ENCODE data around the gene TM9SF1.

TM9SF1 gene

DNA sequence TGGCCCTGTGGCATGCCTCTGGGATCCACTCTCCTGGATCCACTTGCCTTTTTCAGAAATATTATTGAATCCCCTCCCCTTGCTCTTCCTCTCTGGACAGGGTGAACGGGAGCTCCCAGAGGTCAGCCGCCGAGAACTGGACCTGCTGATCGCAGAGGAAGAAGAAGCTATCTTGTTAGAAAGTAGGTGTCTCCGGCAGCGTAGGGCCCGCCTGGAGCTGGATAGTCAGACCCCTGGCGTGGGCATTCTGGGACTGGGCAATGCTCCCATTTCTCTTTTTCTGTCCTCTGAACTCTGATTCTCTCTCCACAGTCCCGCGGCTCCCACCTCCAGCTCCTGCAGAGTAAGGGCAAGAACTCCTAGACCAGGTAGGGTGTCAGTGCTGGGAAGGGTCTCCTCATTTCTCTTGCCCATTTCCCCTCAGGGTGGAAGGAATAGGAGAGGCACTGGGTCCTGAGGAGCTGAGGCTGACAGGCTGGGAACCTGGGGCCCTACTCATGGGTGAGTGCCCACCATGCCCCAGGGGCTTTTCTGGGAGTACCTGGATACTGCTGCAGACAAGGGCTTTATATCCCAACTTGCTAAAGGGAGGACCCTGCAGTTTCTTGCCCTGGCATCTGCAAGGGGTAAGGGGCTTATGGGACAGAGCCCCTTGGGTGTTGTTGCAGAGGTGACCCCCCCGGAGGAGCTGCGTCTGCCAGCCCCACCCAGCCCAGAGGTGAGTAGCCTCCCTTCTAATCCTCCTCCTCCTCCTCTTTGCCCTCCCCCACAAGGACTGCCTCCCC lies 18.0 kb downstream of the TM9SF1 start:
- Histone ChIP-seq H3K27me3 (ENCODE audit: insufficient read depth, low read length, poor library complexity) (no peaks in the 10 kb centered on the region), H2AFZ (ENCODE audit: low read depth, low read length) (no peak overlapping the region), H3K4me2 (ENCODE audit: insufficient read depth, low read length) (no peak overlapping the region), H4K20me1 (ENCODE audit: insufficient read depth, low read length) (peaks cover 10% of the 10 kb centered on the region; the same call in 1 of the 2 replicates), H3K4me3 (ENCODE audit: low read depth in 1 of 2, low read length in 2 of 2) (no peak overlapping the region), H3K9ac (ENCODE audit: low read depth, low read length) (no peak overlapping the region), H3K36me3 (ENCODE audit: insufficient read depth, low read length) (peaks cover 40% of the 10 kb centered on the region), H3K4me1 (ENCODE audit: insufficient read depth, low read length) (no peaks in the 10 kb centered on the region), H3K79me2 (ENCODE audit: insufficient read depth, low read length) (no peaks in the 10 kb centered on the region), H3K9me3 (ENCODE audit: insufficient read depth, low read length, severe bottlenecking) (no peaks in the 10 kb centered on the region), H3K27ac (ENCODE audit: low read length) (no peak overlapping the region)
- DNase-seq = no peak
- ATAC-seq (ENCODE audit: insufficient read depth, low read depth) = no peak
- no peak for TF ChIP-seq EZH2 (IDR thresholded peaks at IDR 0.05; ENCODE audit: borderline replicate concordance, low read depth, low read length, severe bottlenecking)
- TF ChIP-seq, protein P1, sequence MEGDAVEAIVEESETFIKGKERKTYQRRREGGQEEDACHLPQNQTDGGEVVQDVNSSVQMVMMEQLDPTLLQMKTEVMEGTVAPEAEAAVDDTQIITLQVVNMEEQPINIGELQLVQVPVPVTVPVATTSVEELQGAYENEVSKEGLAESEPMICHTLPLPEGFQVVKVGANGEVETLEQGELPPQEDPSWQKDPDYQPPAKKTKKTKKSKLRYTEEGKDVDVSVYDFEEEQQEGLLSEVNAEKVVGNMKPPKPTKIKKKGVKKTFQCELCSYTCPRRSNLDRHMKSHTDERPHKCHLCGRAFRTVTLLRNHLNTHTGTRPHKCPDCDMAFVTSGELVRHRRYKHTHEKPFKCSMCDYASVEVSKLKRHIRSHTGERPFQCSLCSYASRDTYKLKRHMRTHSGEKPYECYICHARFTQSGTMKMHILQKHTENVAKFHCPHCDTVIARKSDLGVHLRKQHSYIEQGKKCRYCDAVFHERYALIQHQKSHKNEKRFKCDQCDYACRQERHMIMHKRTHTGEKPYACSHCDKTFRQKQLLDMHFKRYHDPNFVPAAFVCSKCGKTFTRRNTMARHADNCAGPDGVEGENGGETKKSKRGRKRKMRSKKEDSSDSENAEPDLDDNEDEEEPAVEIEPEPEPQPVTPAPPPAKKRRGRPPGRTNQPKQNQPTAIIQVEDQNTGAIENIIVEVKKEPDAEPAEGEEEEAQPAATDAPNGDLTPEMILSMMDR (IDR thresholded peaks at IDR 0.05; ENCODE audit: borderline replicate concordance, extremely low read depth, low read length, poor library complexity, severe bottlenecking) = no peak

DNA sequence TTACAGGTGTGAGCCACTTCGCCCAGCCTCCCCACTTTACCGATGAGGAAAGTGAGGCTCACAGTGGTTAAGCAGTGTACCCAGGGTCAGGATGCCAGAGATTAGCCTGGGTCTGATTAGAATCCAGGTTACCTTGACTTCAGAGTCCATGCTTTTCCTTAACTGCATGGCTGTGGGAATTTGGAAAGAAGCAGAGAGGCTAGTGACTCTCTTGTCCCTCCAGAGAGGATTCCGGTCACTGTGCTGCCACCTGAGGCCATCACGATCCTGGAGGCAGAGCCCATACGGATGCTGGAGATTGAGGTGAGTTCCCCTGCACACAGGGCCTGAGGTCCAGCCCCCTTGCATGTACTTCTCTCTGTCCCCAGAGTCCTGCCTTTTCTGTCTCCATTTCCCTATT lies 18.6 kb downstream of the TM9SF1 start:
- Histone ChIP-seq H3K79me2 (ENCODE audit: insufficient read depth, low read length) (no peaks in the 10 kb centered on the region), H4K20me1 (ENCODE audit: insufficient read depth, low read length) (peaks cover 10% of the 10 kb centered on the region; the same call in 1 of the 2 replicates), H3K9me3 (ENCODE audit: insufficient read depth, low read length, severe bottlenecking) (no peaks in the 10 kb centered on the region), H3K4me1 (ENCODE audit: insufficient read depth, low read length) (no peaks in the 10 kb centered on the region), H3K27me3 (ENCODE audit: insufficient read depth, low read length, poor library complexity) (no peaks in the 10 kb centered on the region), H2AFZ (ENCODE audit: low read depth, low read length) (no peak overlapping the region), H3K27ac (ENCODE audit: low read length) (no peak overlapping the region), H3K9ac (ENCODE audit: low read depth, low read length) (no peak overlapping the region), H3K36me3 (ENCODE audit: insufficient read depth, low read length) (peaks cover 34% of the 10 kb centered on the region), H3K4me2 (ENCODE audit: insufficient read depth, low read length) (no peak overlapping the region), H3K4me3 (ENCODE audit: low read depth in 1 of 2, low read length in 2 of 2) (no peak overlapping the region)
- DNase-seq = no peak
- no peak for ATAC-seq (ENCODE audit: insufficient read depth, low read depth)
- TF ChIP-seq, protein P1 (IDR thresholded peaks at IDR 0.05; ENCODE audit: borderline replicate concordance, extremely low read depth, low read length, poor library complexity, severe bottlenecking) = no peak
- no peak for TF ChIP-seq EZH2 (IDR thresholded peaks at IDR 0.05; ENCODE audit: borderline replicate concordance, low read depth, low read length, severe bottlenecking)

DNA sequence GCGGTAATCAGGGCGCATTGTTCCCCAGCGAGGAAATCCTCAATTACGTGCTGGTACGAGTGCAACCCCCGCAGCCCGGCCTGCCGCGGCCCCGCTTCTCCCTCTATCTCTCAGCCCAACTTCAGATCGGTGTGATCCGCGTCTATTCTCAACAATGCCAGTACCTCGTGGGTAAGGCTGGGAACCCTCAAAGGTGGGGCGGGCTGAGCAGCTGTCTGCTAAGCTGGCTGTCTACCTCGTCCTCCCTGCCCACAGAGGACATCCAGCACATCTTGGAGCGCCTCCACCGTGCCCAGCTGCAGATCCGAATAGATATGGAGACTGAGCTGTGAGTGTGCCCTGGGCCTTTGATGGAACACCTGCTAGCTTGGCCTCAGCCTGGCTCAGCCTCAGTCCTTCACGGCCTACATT lies 22.4 kb downstream of the TM9SF1 start:
- DNase-seq (peak; percentile 25), ATAC-seq (ENCODE audit: insufficient read depth, low read depth) (peak; percentile 23; the same call in 2 of the 3 replicates)
- H3K4me3 ChIP-seq (ENCODE audit: low read depth in 1 of 2, low read length in 2 of 2) = no peak overlapping the region
- H3K9ac ChIP-seq (ENCODE audit: low read depth, low read length) = no peak overlapping the region
- H3K79me2 ChIP-seq (ENCODE audit: insufficient read depth, low read length) = no peaks in the 10 kb centered on the region
- no peaks in the 10 kb centered on the region for H3K36me3 ChIP-seq (ENCODE audit: insufficient read depth, low read length)
- no peak for TF ChIP-seq EZH2 (IDR thresholded peaks at IDR 0.05; ENCODE audit: borderline replicate concordance, low read depth, low read length, severe bottlenecking)
- TF ChIP-seq, protein P1 (IDR thresholded peaks at IDR 0.05; ENCODE audit: borderline replicate concordance, extremely low read depth, low read length, poor library complexity, severe bottlenecking) = no peak
- no peak overlapping the region for H3K27ac ChIP-seq (ENCODE audit: low read length)
- H3K4me1 ChIP-seq (ENCODE audit: insufficient read depth, low read length) = no peaks in the 10 kb centered on the region
- no peaks in the 10 kb centered on the region for H4K20me1 ChIP-seq (ENCODE audit: insufficient read depth, low read length)
- H3K9me3 ChIP-seq (ENCODE audit: insufficient read depth, low read length, severe bottlenecking) = no peaks in the 10 kb centered on the region
- H3K27me3 ChIP-seq (ENCODE audit: insufficient read depth, low read length, poor library complexity) = no peaks in the 10 kb centered on the region
- no peak overlapping the region for H2AFZ ChIP-seq (ENCODE audit: low read depth, low read length)
- no peak overlapping the region for H3K4me2 ChIP-seq (ENCODE audit: insufficient read depth, low read length)
